Stimulated activated CD4-positive, alpha-beta T cell treated with anti-CD3 and anti-CD28 coated beads, Interleukin-2, amount 100 ng/mL, for 48 hours (primary cell): ENCODE results near the gene SVOPL.

ENCODE experiments used
- DNase-seq, 2 donors: peaks; one replicate each; pipeline ENCODE4 v3.0.0-alpha.2; 2020

SVOPL gene

GRCh38 chr7:138555684-138556083 is 145.5 kb downstream of the SVOPL start:
- DNase-seq = no peak

GRCh38 chr7:138554674-138555073 is 146.5 kb downstream of the SVOPL start:
- no peak for DNase-seq

DNA sequence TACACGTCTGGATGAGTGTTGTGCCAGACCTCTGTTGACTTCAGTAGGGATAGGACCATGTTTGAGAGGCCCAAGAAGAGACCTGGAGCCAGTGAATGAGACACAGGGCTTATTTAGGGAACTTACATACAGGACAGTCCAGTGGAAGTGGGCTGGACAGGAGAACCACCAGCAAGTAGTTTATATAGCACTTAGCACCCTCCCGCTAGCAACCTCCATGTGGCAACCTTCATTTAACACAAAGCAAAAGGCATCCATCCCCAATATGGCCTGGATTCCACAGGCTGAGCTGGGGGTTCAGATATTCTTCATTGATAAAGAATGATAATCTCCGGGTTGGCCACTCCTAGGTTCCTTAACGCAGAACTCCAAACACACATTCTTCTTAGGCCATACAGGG is 147.4 kb downstream of the SVOPL start:
- no peak for DNase-seq

DNA sequence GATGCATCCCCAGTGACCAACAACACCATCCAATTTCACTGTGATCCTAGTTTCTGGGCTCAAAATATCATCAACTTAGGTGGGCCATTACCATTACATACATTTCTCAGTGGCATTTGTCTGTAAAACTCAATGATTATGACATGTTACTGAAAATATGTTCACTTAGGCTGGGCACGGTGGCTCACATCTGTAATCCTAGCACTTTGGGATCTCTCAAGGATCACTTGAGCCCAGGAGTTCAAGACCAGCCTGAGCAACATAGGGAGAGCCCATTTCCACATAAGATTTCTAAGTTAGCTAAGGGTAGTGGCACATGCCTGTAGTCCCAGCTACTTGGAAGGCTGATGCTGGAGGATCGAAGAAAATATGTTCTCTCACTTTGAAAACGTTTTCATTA is 150.1 kb downstream of the SVOPL start:
- DNase-seq = no peak

DNA sequence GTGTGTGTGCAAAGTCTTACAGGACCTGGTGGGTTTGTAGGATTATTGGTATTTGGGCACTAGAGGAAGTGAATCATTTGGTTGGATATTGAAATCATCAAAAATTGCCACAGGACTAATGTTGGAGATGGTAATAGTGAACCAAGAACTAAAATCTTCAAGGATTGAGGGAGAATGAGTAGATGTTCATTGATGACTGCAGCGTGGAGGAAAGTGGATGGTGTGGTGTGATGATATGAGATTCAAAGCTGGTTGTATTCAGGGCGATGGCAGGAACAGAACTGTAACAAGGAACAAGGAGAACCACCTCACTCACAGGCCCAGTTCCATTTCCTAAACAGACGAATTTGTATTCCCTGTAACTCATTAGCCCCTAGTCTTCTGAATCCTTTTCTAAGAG is 150.8 kb downstream of the SVOPL start:
- DNase-seq = no peak

DNA sequence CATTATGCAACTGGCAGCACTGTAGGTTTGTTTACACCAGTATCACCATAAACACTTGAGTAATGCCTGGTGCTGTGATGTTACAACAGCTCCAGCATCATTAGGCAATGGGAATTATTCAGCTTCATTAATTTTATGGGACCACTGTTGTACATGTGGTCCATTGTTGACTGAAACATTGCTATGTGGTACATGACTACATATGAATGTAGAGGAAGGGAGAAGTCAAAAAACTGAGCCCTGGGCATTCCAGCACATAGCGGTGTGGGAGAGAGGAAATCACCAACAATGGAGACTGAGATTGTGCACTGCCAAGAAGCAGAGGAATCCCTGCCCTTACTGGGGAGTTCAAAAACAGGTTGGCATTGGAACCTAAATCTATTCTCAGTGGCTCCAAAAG is 152.1 kb downstream of the SVOPL start:
- no peak for DNase-seq

GRCh38 chr7:138546829-138547228 is 154.3 kb downstream of the SVOPL start:
- no peak for DNase-seq

- DNase-seq = no peak
Measured at GRCh38 chr7:138546064-138546619, 155.0 kb downstream of the SVOPL start.

GRCh38 chr7:138545123-138545522 is 156.0 kb downstream of the SVOPL start:
- DNase-seq = no peak
